EL (cell line): ENCODE measurements around the gene SYT7.

Source experiments
- DNase-seq: peaks from one replicate; pipeline ENCODE4 v3.0.0-alpha.2; 2016

The SYT7 gene

DNA sequence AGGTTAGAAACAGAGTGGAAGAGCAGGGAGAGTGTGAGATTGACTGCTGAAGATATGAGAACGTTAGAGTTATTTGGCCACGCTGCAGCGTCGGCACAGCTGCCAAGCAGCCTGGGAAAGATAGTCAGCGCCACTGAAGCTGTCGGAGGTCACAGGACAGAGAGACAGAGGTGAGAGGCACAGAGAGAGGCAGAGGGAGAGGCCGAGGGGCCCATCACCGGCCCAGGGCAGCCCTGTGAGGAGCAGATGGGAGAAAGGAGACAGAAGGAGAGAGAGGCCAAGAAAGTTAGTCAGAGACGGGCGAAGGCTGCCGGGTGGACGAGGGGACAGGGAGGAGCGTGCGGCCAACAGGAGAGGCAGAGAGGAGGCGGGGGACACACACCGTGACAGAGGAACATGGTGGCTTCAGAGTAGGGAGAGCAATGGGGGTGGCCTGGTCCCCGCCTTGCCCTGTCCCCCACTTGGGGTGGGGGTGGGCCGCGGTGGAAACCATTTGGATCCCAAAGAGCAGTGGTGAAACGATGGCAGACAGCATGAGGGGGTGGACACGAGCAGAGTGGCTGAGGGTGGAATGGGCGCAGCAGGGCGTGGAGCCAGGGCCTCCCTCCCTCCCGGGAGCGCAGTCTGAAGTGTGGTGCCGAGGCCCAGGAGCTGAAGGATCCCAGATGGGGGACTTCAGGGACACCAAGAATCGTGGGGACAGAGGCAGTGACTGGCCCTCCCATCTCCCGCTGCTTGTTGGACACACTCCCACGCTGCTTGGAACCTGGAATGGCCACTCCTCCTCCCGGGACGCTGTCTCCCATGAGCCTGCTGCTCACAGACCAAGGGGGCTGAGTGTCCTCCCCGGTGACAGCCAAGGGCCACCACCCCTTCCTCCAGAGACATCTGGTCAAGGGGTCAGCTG, 45.7 kb downstream of the SYT7 start:
- no peak for DNase-seq

- DNase-seq = no peak
Measured at GRCh38 chr11:61534025-61534932, 46.6 kb downstream of the SYT7 start.

- no peak for DNase-seq
Measured at GRCh38 chr11:61533401-61533800, 47.5 kb downstream of the SYT7 start.

GRCh38 chr11:61533039-61533375, 47.9 kb downstream of the SYT7 start:
- DNase-seq = no peak

GRCh38 chr11:61532134-61533038, 48.5 kb downstream of the SYT7 start:
- DNase-seq = peak; percentile 32

- no peak for DNase-seq
Measured at GRCh38 chr11:61531044-61531443, 49.8 kb downstream of the SYT7 start.

DNA sequence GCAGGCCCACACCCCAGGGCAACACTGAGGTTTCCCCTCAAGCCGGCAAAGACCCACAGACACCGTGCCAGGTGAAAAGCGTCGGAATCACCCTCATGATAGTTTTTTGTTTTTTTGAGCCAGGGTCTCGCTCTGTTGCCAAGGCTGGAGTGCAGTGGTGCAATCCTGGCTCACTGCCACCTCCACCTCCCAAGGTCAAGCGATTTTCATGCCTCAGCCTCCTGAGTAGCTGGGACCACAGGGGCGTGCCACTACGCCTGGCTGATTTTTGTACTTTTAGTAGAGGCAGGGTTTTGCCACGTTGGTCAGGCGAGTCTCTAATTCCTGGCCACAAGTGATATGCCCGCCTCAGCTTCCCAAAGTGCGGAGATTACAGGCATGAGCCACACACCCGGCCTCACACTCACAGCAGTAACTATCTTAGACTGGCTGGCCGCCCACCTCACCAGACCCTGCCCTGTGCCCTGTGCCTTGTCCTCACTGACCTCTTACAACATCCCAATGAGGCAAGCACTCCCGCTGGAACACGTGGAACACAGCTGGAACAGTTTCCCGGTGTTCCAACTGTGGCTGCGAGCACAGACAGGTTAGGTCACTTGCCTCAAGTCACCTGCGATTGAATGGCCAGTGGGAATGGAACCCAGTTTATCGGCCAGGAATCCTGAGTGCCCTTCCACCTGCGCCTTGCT, 51.2 kb downstream of the SYT7 start:
- no peak for DNase-seq

GRCh38 chr11:61528114-61528513, 52.8 kb downstream of the SYT7 start:
- no peak for DNase-seq

DNA sequence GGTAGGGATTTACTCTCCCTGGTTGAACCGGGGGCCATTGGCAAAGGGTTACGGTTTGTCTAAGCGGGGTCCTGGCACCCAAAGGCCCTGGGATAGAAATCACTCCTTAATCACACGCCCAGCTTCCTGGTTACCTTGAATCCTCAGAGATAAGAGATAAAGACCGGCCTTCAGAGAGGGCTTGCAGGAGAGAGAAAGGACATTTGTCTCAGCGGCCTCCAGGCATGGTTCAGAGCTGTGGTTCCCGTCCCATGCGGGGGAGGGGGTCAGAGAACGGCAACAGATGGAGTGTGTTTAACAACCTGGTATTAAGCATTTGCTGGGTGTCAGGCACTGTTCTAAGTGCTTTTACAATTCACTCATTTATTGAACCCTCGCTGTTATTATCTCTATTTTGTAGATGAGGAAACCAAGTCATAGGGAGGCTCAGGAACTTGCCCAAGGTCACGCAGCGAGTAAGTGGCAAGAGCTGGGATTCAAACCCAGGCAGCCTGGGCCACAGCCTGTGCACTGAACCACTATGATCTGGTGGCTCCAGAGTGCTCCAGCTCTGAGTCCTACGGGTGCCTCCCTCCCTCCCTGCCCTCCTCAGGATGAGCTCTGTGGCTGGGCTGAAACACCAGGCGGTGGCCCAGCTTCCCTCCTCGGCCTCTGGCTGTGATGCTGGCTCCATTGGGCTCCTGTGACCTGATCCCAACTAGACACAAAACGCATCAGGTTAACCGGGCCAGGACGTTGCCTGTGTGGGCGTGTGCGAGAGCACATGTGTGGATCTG, 53.7 kb downstream of the SYT7 start:
- DNase-seq = no peak

GRCh38 chr11:61526229-61526628, 54.6 kb downstream of the SYT7 start:
- no peak for DNase-seq

DNA sequence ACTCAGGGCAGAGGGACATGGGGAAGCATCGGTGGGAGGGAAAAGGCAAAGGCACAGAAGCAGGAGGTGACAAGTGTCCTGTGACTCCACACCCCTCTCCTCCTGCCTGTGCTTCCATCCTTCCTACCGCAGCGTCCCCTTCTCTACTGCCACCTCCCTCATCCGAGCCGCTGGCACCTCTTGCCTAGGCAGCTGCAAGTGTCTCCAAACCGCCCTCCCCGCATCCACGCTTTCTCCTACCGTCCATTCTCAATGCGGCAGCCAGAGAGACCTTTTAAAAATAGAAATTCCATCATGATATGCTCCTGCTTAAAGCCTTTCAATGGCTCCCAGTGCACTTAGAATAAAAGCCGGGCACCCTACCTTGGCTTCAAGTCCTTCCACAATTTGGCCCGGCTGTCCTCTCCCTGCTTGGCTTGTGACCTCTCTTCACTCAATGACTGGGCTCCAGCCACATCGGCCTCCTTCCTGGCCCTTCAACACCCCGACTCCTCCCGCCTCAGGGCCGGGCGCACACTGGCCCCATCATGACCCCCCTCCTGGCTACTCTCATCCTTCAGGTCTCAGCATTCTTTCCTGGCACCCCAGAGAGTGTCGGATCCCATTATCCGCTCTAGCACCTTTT, 55.8 kb downstream of the SYT7 start:
- DNase-seq = no peak

- no peak for DNase-seq
Measured at GRCh38 chr11:61524446-61524845, 56.4 kb downstream of the SYT7 start.

GRCh38 chr11:61522881-61523280, 58.0 kb downstream of the SYT7 start:
- no peak for DNase-seq

GRCh38 chr11:61518032-61518795, 62.7 kb downstream of the SYT7 start:
- DNase-seq = no peak

GRCh38 chr11:61516675-61517572, 64.0 kb downstream of the SYT7 start:
- peak; percentile 37 for DNase-seq

GRCh38 chr11:61516191-61516590, 64.7 kb downstream of the SYT7 start:
- DNase-seq = peak; percentile 15

- no peak for DNase-seq
Measured at GRCh38 chr11:61515686-61516085, 65.2 kb downstream of the SYT7 start.

- no peak for DNase-seq
Measured at GRCh38 chr11:61514050-61514917, 66.6 kb downstream of the SYT7 start.
